Activated CD4-positive, alpha-beta memory T cell treated with anti-CD3 and anti-CD28 coated beads for 36 hours (primary cell): ENCODE results near the gene MGME1. TPM values are rescaled to one million over a fixed set of nuclear protein-coding genes. Genes with fewer than 3 reads are reported as not detected.
"Not testable (repeated sequence)": the region's sequence is repeated elsewhere in the genome, so short reads cannot be mapped to it uniquely, and the experiment has no call there.

Experiments
- CTCF ChIA-PET: fragments of 350-600 bp; sonication (Branson Sonifier 250); formaldehyde crosslinking; loops from one replicate; lab custom pipeline; 2021; ENCODE audit warnings: antibody characterized with exemption, inconsistent platforms; lab: Charles Lee
- POLR2A ChIA-PET: fragments of 350-600 bp; sonication (Branson Sonifier 250); formaldehyde crosslinking; loops from one replicate; lab custom pipeline; 2021; ENCODE audit warnings: antibody characterized with exemption; lab: Charles Lee
- DNase-seq: peaks from one replicate; pipeline ENCODE4 v3.0.0-alpha.2; 2020
- H3K27ac Mint-ChIP-seq: one replicate; pipeline ENCODE4 v1.8.0; 2021; ENCODE audit warnings: mixed read lengths
- H3K27me3 Mint-ChIP-seq: one replicate; pipeline ENCODE4 v1.8.0; 2021; ENCODE audit warnings: mixed read lengths
- H3K36me3 Mint-ChIP-seq: one replicate; pipeline ENCODE4 v1.8.0; 2021; ENCODE audit warnings: mixed read lengths
- H3K4me1 Mint-ChIP-seq: one replicate; pipeline ENCODE4 v1.8.0; 2021; ENCODE audit warnings: low read depth, mixed read lengths
- H3K4me3 Mint-ChIP-seq: one replicate; pipeline ENCODE4 v1.8.0; 2021; ENCODE audit warnings: mild to moderate bottlenecking, mixed read lengths
- H3K9me3 Mint-ChIP-seq: one replicate; pipeline ENCODE4 v1.8.0; 2021; ENCODE audit warnings: mixed read lengths
- intact Hi-C: fragments of 100-400 bp; cut with micrococcal nuclease; formaldehyde crosslinking; loops from one replicate; pipeline ENCODE4 v1.15.1; 2023
- total RNA-seq, 2 experiments: library from RNA; stranded (reverse); gene quantifications; one replicate each; pipeline ENCODE4 v1.2.3, GENCODE V29; 2021

The MGME1 gene
- total RNA-seq, 2 experiments from 2014 or later = 31.0 to 34.7 TPM

DNA sequence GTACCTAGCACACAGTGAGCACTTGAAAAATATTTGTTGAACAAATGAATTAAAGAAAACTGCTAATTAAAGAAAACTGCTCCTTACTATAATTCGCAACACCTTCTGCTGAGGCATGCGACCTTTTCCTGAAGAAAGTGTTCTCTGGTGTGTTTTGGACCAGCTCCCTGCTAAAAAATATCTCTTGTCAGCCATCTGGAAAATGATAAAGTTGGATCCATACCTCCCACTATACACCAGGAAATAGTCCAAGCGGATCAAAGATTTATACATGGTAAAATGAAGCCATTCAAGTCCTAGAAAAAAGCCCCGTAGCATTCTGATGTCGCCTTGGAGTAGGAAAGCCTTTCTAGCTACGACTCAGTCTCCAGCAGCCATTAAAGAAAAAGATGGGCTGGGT lies 45.6 kb downstream of the MGME1 start:
- H3K36me3 Mint-ChIP-seq = no peaks in the 10 kb centered on the region
- H3K27me3 Mint-ChIP-seq = no peaks in the 10 kb centered on the region
- ChIA-PET CTCF (no interaction called here), POLR2A (no interaction called here)
- no peak for DNase-seq
- no peak overlapping the region for H3K27ac Mint-ChIP-seq
- H3K4me3 Mint-ChIP-seq = no peak overlapping the region
- H3K4me1 Mint-ChIP-seq = no peaks in the 10 kb centered on the region
- H3K9me3 Mint-ChIP-seq = no peaks in the 10 kb centered on the region
- intact Hi-C loops = no loop called here

DNA sequence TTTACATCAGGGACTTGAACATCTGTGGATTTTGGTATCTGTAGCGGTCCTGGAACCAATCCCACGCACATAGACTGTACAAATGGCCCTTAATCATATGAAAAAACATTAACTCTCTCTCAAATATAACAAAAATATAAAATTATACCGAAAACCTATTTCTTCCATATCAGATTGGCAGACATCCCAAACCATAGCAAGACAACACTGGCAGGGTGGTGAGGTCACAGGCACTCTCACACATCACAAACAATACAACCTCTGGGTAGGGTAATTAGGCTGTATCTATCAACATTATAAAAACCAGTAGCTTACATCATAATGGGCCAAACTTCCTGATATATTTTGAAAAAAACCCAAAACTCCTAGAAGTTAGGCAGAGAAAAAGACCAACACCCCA lies 48.0 kb downstream of the MGME1 start:
- H3K4me1 Mint-ChIP-seq = no peaks in the 10 kb centered on the region
- DNase-seq = no peak
- H3K4me3 Mint-ChIP-seq = no peak overlapping the region
- no peaks in the 10 kb centered on the region for H3K9me3 Mint-ChIP-seq
- intact Hi-C loops = no loop called here
- H3K27me3 Mint-ChIP-seq = no peaks in the 10 kb centered on the region
- ChIA-PET CTCF (interaction anchor here (1.1 kb wide), 1 partner anchor 518 kb away, joined by 3 read pairs; no protein-coding TSS in a partner anchor), POLR2A (no interaction called here)
- H3K36me3 Mint-ChIP-seq = no peaks in the 10 kb centered on the region
- no peak overlapping the region for H3K27ac Mint-ChIP-seq

DNA sequence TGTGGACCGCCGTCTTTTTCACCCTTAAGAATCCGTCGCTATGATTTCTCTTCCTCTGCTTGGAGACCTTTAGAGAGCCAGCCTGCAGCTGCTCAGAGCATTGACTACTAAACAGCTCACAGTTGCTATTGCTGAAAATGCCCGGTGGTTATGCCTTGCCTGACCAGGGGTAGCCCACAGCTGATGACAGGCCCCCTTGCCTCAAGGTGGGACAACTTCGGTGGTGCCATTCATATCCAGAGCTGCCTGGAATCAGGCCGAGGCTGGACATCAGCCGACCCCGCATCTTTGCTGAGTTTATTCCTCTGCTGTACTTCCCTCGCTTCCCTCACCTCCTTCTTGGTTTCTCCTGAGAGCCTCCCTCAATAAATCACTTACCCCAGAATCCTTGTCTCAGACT lies 49.3 kb downstream of the MGME1 start:
- Mint-ChIP-seq H3K27me3 (no peaks in the 10 kb centered on the region), H3K9me3 (no peaks in the 10 kb centered on the region), H3K4me1 (no peaks in the 10 kb centered on the region), H3K27ac (no peak overlapping the region), H3K4me3 (no peak overlapping the region), H3K36me3 (no peaks in the 10 kb centered on the region)
- ChIA-PET CTCF (interaction anchor here (1.1 kb wide), 1 partner anchor 519 kb away, joined by 3 read pairs; no protein-coding TSS in a partner anchor), POLR2A (no interaction called here)
- intact Hi-C loops = no loop called here
- DNase-seq = no peak

DNA sequence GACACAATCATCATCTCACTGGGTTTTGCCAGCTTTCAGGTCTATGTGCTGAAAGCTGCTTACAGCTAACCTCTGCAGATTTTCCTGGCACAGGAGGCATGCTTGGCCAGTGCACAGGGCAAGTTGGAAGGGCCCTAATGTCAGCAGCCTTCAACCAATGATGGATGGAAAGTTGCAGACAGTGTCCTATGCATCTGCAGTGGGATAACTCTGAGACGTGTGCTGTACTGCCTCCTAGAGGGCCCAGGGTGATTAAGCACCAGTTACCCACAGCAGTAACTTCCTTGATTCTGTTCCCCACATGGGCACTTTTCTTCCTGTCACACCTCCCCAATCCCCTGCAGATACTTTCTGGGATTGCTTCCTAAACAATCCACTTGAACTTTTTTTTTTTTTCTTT lies 50.2 kb downstream of the MGME1 start:
- intact Hi-C loops = no loop called here
- Mint-ChIP-seq H3K27ac (no peak overlapping the region), H3K36me3 (no peaks in the 10 kb centered on the region), H3K4me1 (no peaks in the 10 kb centered on the region), H3K4me3 (no peak overlapping the region), H3K9me3 (no peaks in the 10 kb centered on the region), H3K27me3 (no peaks in the 10 kb centered on the region)
- POLR2A ChIA-PET = interaction anchor here (0.7 kb wide), 1 partner anchor 66 kb away, joined by 3 read pairs; no protein-coding TSS in a partner anchor
- DNase-seq = peak; percentile 36
- CTCF ChIA-PET = no interaction called here

DNA sequence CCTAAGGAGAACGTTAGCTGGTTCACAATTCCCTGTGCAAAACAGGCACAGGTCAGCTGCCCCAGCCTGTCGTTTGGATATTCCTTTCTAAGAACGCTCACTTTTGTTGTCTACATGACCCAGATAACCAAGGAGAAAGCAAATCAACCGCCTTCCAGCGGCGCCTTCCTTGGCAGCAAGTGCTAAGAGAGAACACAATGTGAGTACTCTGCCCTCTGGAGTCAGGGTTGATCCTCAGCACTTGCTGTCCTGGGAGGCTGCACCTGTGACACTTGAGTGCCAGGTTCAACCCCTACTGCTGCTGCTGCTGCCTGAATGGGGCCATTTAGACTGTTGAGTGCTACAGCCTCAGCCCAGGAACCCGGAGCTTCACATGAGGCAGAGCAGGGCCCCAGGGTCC lies 52.1 kb downstream of the MGME1 start:
- ChIA-PET POLR2A (no interaction called here), CTCF (interaction anchor here (0.9 kb wide), 1 partner anchor 516 kb away, joined by 3 read pairs; no protein-coding TSS in a partner anchor)
- Mint-ChIP-seq H3K27me3 (peaks cover 1% of the 10 kb centered on the region), H3K36me3 (no peaks in the 10 kb centered on the region), H3K27ac (no peak overlapping the region), H3K9me3 (no peaks in the 10 kb centered on the region), H3K4me3 (no peak overlapping the region), H3K4me1 (no peaks in the 10 kb centered on the region)
- intact Hi-C loops = no loop called here
- DNase-seq = no peak

DNA sequence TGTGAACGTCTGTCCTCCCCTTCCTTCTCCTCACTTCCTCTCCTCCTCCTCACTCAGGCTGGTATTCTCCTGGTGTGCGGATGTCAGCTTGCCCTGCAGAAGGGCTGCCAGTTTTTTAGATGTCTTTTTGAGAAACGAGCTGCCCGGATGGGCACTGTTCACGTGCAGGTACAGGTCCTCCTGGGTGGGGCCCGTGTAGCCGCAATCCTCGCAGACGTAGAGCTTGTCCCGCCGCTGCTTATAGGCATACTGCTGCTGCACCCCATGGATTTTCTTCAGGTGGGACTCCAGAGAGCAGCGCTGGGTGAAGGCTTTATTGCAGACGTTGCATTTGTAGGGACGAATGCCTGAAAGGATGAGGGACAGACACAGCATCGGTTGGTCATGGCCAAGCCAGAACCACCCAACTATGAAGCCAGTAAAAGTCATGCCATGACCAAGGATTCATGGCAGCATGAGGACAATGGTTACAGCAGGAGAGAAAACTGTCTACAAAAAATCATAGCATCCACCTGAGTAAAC lies 55.8 kb downstream of the MGME1 start:
- ChIA-PET POLR2A (no interaction called here), CTCF (no interaction called here)
- Mint-ChIP-seq H3K36me3 (no peaks in the 10 kb centered on the region), H3K4me1 (no peaks in the 10 kb centered on the region), H3K9me3 (no peaks in the 10 kb centered on the region), H3K27me3 (peaks cover 5% of the 10 kb centered on the region), H3K27ac (no peak overlapping the region), H3K4me3 (no peak overlapping the region)
- intact Hi-C loops = no loop called here
- DNase-seq = no peak

DNA sequence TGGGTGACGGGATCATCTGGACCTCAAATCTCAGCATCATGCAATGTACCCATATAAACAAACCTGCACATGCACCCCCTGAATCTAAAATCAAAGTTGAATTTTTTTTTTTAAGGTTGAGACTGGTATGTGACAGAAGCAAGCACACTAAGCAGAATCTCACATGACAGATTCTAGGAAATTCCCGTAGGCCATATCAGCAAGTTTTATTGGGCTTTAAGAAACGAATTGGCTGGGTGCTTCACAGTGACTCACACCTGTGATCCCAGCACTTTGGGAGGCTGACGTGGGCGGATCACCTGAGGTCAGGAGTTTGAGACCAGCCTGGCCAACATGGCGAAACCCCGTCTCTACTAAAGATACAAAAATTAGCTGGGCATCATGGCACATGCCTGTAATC lies 58.2 kb downstream of the MGME1 start:
- H3K27ac Mint-ChIP-seq, H3K4me3 Mint-ChIP-seq, CTCF ChIA-PET, intact Hi-C loops, DNase-seq, H3K27me3 Mint-ChIP-seq, H3K9me3 Mint-ChIP-seq, H3K4me1 Mint-ChIP-seq, H3K36me3 Mint-ChIP-seq, POLR2A ChIA-PET: not testable (repeated sequence)

DNA sequence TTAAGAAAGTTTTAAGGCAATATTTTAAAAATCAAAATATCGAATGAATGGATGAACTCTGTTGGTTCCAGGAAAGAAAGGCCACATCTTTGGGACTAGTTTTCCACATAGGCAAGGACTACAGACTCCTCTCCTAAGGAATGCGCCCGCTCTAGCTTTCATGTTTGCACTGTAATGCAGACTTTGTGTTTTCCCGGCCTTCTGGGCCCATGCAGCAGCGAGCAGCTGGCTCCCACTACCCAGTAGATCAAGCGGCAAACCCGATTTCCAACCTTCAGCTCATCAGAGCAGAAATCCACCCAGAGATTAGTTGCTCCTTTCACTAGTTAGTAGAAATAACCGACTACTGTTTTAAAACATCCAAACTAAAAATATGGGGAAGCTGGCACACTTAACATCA lies 61.2 kb downstream of the MGME1 start:
- no peak for DNase-seq
- no peaks in the 10 kb centered on the region for H3K9me3 Mint-ChIP-seq
- H3K27me3 Mint-ChIP-seq = peaks cover 6% of the 10 kb centered on the region
- H3K36me3 Mint-ChIP-seq = no peaks in the 10 kb centered on the region
- ChIA-PET POLR2A (no interaction called here), CTCF (no interaction called here)
- no peaks in the 10 kb centered on the region for H3K4me1 Mint-ChIP-seq
- intact Hi-C loops = no loop called here
- no peak overlapping the region for H3K4me3 Mint-ChIP-seq
- H3K27ac Mint-ChIP-seq = no peak overlapping the region

DNA sequence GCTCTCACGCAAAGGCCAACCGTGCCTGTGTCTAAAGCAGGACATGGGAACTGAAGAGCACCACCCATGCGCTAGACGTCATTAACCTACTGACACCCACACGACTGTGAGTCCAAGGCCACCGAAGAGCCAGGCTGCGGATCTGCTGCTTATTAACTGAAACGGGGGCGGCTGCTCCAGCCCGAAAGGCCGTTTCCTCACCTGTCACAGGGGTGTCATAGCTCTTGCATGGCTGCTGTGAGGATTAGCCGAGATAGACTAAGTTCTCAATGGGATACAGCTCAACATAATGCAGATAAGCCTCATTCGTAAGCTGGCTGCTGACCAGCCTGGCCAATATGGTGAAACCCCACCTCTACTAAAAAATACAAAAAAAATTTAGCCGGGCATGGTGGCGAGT lies 62.2 kb downstream of the MGME1 start:
- Mint-ChIP-seq H3K36me3 (no peaks in the 10 kb centered on the region), H3K27me3 (peaks cover 5% of the 10 kb centered on the region), H3K9me3 (no peaks in the 10 kb centered on the region), H3K4me3 (no peak overlapping the region), H3K27ac (no peak overlapping the region), H3K4me1 (no peaks in the 10 kb centered on the region)
- intact Hi-C loops = no loop called here
- no peak for DNase-seq
- ChIA-PET POLR2A (no interaction called here), CTCF (no interaction called here)

DNA sequence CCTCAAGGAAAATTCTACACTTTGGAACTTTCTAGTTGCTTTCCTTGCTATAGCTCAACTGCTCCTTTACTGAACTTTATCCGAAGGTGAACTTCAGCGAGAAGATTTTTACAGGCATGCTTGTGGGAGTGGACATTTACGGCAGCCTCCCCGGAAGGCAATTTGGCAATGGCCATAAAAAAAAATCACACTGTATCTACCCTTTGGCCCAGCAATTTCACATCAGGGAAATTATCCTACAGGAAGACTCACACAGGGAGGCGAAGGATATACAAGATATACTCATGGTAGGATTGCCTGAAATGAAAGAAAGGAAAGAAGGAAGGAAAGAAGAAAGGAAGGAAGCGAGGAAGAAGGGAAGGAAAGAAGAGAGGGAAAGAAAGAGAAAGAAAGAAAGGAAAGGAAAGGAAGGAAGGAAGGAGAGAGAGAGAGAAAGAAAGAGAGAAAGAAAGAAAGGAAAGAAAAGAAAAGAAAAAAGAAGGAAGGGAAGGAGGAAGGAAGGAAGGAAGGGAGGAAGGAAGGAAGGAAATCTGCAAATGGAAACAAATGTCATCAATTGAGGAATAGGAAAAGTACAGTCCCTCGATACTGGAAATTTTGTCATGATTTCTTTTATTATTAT lies 63.2 kb downstream of the MGME1 start:
- no peaks in the 10 kb centered on the region for H3K9me3 Mint-ChIP-seq
- no peaks in the 10 kb centered on the region for H3K4me1 Mint-ChIP-seq
- H3K27me3 Mint-ChIP-seq = peaks cover 5% of the 10 kb centered on the region
- CTCF ChIA-PET = no interaction called here
- intact Hi-C loops = no loop called here
- DNase-seq = no peak
- POLR2A ChIA-PET = no interaction called here
- no peaks in the 10 kb centered on the region for H3K36me3 Mint-ChIP-seq
- H3K27ac Mint-ChIP-seq = no peak overlapping the region
- H3K4me3 Mint-ChIP-seq = no peak overlapping the region

DNA sequence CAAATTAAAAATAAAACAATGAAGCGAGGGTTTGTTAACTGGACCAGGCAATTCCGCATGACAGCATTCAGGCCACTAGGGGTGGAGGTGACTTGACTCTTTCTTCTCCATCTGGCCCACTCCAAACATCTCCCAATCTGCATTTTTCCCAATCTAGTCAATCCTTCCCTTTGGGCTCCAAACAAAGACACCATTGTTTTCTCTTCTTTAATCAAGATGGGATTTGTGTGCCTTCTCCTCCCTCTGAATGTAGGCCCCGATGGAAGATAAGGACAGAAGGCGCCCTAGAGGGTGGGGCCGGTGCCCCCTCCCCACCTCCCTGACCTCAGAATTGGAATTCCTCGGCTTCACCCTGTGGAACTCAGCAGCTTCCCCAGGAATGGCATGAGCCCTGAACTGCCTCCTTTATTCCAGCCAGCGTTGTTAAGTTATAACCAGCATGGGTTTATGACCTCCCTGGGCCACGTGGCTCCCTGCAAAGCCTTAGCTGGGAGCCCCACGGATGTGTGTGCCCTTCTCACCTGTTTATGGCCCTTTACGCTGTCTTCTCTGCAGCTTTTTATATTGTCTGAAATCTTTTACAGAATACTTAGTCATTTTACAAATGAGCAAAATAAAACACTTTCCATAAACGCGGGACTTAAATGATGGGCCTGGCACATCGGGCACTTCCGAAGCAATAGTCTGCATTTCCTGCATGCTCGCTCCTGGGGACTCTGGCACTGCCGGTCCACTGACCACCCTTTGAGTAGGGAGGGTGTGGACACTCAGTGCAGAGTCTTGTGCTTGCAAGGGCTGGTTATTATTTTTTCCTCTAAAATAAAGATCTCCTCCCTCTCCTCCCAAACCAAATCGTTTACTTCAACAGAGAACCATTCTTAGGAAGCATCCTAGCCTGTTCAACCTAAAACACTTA lies 64.4 kb downstream of the MGME1 start:
- DNase-seq = no peak
- intact Hi-C loops = no loop called here
- ChIA-PET POLR2A (no interaction called here), CTCF (interaction anchor here (0.8 kb wide), 1 partner anchor 10 kb away, joined by 3 read pairs; no protein-coding TSS in a partner anchor)
- Mint-ChIP-seq H3K27me3 (peaks cover 4% of the 10 kb centered on the region), H3K9me3 (no peaks in the 10 kb centered on the region), H3K4me1 (no peaks in the 10 kb centered on the region), H3K4me3 (no peak overlapping the region), H3K36me3 (no peaks in the 10 kb centered on the region), H3K27ac (no peak overlapping the region)

DNA sequence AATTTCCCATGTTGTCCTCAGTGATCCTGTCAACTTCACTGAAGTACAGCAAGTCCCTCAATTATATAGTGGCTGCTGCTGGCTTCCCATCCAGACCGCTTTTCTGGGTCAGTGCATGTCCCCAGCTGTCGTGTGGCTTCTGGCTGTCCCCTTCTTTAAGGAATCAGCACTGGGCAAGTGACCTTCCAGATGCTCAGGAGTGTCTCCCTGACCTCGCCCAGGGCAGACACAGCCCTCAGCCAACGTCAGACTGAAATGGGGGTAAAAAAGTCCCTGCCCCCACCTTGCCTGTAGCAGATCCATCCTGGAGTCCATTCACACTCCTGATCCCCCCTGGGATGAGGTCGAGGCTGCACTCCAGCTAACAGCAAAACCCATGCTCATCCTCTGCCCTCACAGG lies 65.2 kb downstream of the MGME1 start:
- ChIA-PET CTCF (interaction anchor here (0.8 kb wide), 1 partner anchor 10 kb away, joined by 3 read pairs; no protein-coding TSS in a partner anchor), POLR2A (no interaction called here)
- H3K4me3 Mint-ChIP-seq = no peak overlapping the region
- intact Hi-C loops = no loop called here
- no peaks in the 10 kb centered on the region for H3K36me3 Mint-ChIP-seq
- no peak for DNase-seq
- no peaks in the 10 kb centered on the region for H3K9me3 Mint-ChIP-seq
- H3K27me3 Mint-ChIP-seq = peaks cover 6% of the 10 kb centered on the region
- no peaks in the 10 kb centered on the region for H3K4me1 Mint-ChIP-seq
- H3K27ac Mint-ChIP-seq = no peak overlapping the region
